H1 (cell line): ENCODE measurements around the gene RWDD4. TPM values are rescaled to one million over a fixed set of nuclear protein-coding genes. Genes with fewer than 3 reads are reported as not detected.
"Not testable (repeated sequence)": the region's sequence is repeated elsewhere in the genome, so short reads cannot be mapped to it uniquely, and the experiment has no call there.

Source experiments
- CTCF ChIA-PET: fragments of 300-600 bp; sonication (Branson Sonifier 250); formaldehyde crosslinking; loops from one replicate; lab custom pipeline; 2021; ENCODE audit not compliant: partially characterized antibody; lab: Charles Lee
- POLR2A ChIA-PET: fragments of 300-600 bp; sonication (Branson Sonifier 250); formaldehyde crosslinking; loops from one replicate; lab custom pipeline; 2021; ENCODE audit warnings: inconsistent platforms; ENCODE audit not compliant: partially characterized antibody; lab: Charles Lee
- DNase-seq, 2 experiments: peaks; one replicate each; pipeline versions ENCODE4 v3.0.0 to v3.0.0-alpha.2; 2010 to 2022; ENCODE audit warnings: low spot score in 2 of 2, low read depth in 1 of 2, mixed read lengths in 1 of 2
- FAIRE-seq: peaks from 2 replicates; lab custom pipeline; 2011; peaks lifted over from hg19 to GRCh38; lab: Jason Lieb, UNC
- H2AFZ ChIP-seq: 2 replicates; pipeline ENCODE4 v1.8.1; 2012; ENCODE audit warnings: low read length, inconsistent platforms
- H2AK5ac ChIP-seq: 2 replicates; pipeline ENCODE4 v1.6.1; 2013; ENCODE audit warnings: low read depth, low read length
- H2BK120ac ChIP-seq: replicated peaks from 2 replicates; pipeline ENCODE3; 2013; ENCODE audit warnings: low read depth, low read length, inconsistent platforms
- H2BK12ac ChIP-seq: 2 replicates; pipeline ENCODE4 v1.6.1; 2013; ENCODE audit warnings: low read depth, low read length
- H2BK15ac ChIP-seq: 2 replicates; pipeline ENCODE4 v1.6.1; 2013; ENCODE audit warnings: low read length
- H2BK20ac ChIP-seq: 2 replicates; pipeline ENCODE4 v1.6.1; 2013; ENCODE audit warnings: low read length
- H2BK5ac ChIP-seq: 2 replicates; pipeline ENCODE4 v1.6.1; 2013; ENCODE audit warnings: low read depth, low read length
- H3K14ac ChIP-seq: 2 replicates; pipeline ENCODE4 v1.6.1; 2013; ENCODE audit warnings: inconsistent platforms; ENCODE audit not compliant: insufficient read length
- H3K18ac ChIP-seq: 2 replicates; pipeline ENCODE4 v1.6.1; 2013; ENCODE audit warnings: low read length; ENCODE audit errors: extremely low read depth
- H3K23ac ChIP-seq: 2 replicates; pipeline ENCODE4 v1.6.1; 2013; ENCODE audit warnings: inconsistent platforms; ENCODE audit not compliant: insufficient read length
- H3K23me2 ChIP-seq: 2 replicates; pipeline ENCODE4 v1.6.1; 2013; ENCODE audit warnings: low read depth, low read length
- H3K27ac ChIP-seq: 2 replicates; pipeline ENCODE4 v1.6.1; 2011; ENCODE audit warnings: low read depth, low read length, inconsistent platforms
- H3K27me3 ChIP-seq, 4 experiments: replicated peaks in 1 of 4; 1 replicate in 1 of 4; 2 replicates in 3 of 4; pipeline versions ENCODE4 v1.6.1 to v1.8.1; 2011 to 2013; ENCODE audit warnings: low read length in 3 of 4, mild to moderate bottlenecking in 3 of 4, inconsistent platforms in 2 of 4, mixed read lengths in 2 of 4, moderate library complexity in 1 of 4; ENCODE audit not compliant: control insufficient read depth in 3 of 4, insufficient read depth in 3 of 4; ENCODE audit errors: extremely low read depth in 1 of 4
- H3K36me3 ChIP-seq, 4 experiments: 2 replicates each; pipeline versions ENCODE4 v1.6.1 to v1.8.1; 2011 to 2013; ENCODE audit warnings: mild to moderate bottlenecking in 4 of 4, low read length in 3 of 4, moderate library complexity in 2 of 4, control low read depth in 1 of 4, inconsistent platforms in 1 of 4; ENCODE audit not compliant: insufficient read depth in 4 of 4, control insufficient read depth in 2 of 4
- H3K4ac ChIP-seq: replicated peaks from 2 replicates; pipeline ENCODE3; 2013; ENCODE audit warnings: low read length, low read depth, mixed read lengths, inconsistent platforms; ENCODE audit not compliant: insufficient read length
- H3K4me1 ChIP-seq, 4 experiments: replicated peaks in 1 of 4; 1 replicate in 1 of 4; 2 replicates in 3 of 4; pipeline versions ENCODE4 v1.6.1 to v1.8.1; 2011 to 2013; ENCODE audit warnings: low read length in 3 of 4, inconsistent platforms in 2 of 4, mixed read lengths in 1 of 4; ENCODE audit not compliant: insufficient read depth in 4 of 4, control insufficient read depth in 3 of 4
- H3K4me2 ChIP-seq, 2 experiments: 2 replicates each; pipeline versions ENCODE4 v1.6.1 to v1.8.1; 2011 to 2013; ENCODE audit warnings: low read depth in 2 of 2, low read length in 2 of 2, control low read depth in 1 of 2, inconsistent platforms in 1 of 2, mild to moderate bottlenecking in 1 of 2; ENCODE audit not compliant: insufficient read depth in 1 of 2
- H3K4me3 ChIP-seq, 4 experiments: fragments of 200-600, 300-600 bp in 1 of 4; sonication (generic), shearing (Covaris generic), sonication (Bioruptor Twin) in 1 of 4; 2 replicates each; pipeline versions ENCODE4 v1.5.1 to v1.8.1; 2011 to 2016; ENCODE audit warnings: low read length in 4 of 4, low read depth in 3 of 4, control low read depth in 2 of 4, inconsistent platforms in 2 of 4, mild to moderate bottlenecking in 2 of 4, mixed read lengths in 1 of 4, moderate library complexity in 1 of 4; ENCODE audit not compliant: insufficient read depth in 2 of 4; ENCODE audit errors: extremely low read depth in 1 of 4
- H3K56ac ChIP-seq: replicated peaks from 2 replicates; pipeline ENCODE3; 2013; ENCODE audit warnings: low read depth, mild to moderate bottlenecking, mixed read lengths, low read length, inconsistent platforms; ENCODE audit not compliant: insufficient read length
- H3K79me1 ChIP-seq: 2 replicates; pipeline ENCODE4 v1.6.1; 2013; ENCODE audit warnings: low read depth, low read length, control low read depth
- H3K79me2 ChIP-seq, 2 experiments: 2 replicates each; pipeline versions ENCODE4 v1.6.1 to v1.8.1; 2012 to 2013; ENCODE audit warnings: low read length in 2 of 2, mild to moderate bottlenecking in 2 of 2, inconsistent platforms in 1 of 2; ENCODE audit not compliant: insufficient read depth in 2 of 2, control insufficient read depth in 1 of 2
- H3K9ac ChIP-seq, 4 experiments: replicated peaks in 1 of 4; 1 replicate in 1 of 4; 2 replicates in 3 of 4; pipeline versions ENCODE4 v1.6.1 to v1.8.1; 2011 to 2013; ENCODE audit warnings: low read depth in 3 of 4, low read length in 3 of 4, control low read depth in 2 of 4, mild to moderate bottlenecking in 2 of 4, moderate library complexity in 2 of 4, inconsistent platforms in 1 of 4; ENCODE audit errors: extremely low read depth in 1 of 4
- H3K9me3 ChIP-seq, 2 experiments: 2 replicates each; pipeline versions ENCODE4 v1.6.1 to v1.8.1; 2012 to 2013; ENCODE audit warnings: mild to moderate bottlenecking in 2 of 2, moderate library complexity in 2 of 2, control low read depth in 1 of 2, inconsistent platforms in 1 of 2, low read depth in 1 of 2, low read length in 1 of 2, mixed read lengths in 1 of 2; ENCODE audit not compliant: insufficient read depth in 2 of 2
- H4K20me1 ChIP-seq, 2 experiments: replicated peaks in 1 of 2; 2 replicates each; pipeline versions ENCODE3 to v1.8.1; 2011 to 2013; ENCODE audit warnings: inconsistent platforms in 2 of 2, low read length in 2 of 2, mild to moderate bottlenecking in 1 of 2; ENCODE audit not compliant: insufficient read depth in 2 of 2, control insufficient read depth in 1 of 2
- H4K5ac ChIP-seq: 2 replicates; pipeline ENCODE4 v1.6.1; 2013; ENCODE audit warnings: low read length, low read depth, mixed read lengths, inconsistent platforms; ENCODE audit not compliant: insufficient read length
- H4K8ac ChIP-seq: 2 replicates; pipeline ENCODE4 v1.8.0; 2013; ENCODE audit warnings: mild to moderate bottlenecking, moderate library complexity, low read length, inconsistent platforms; ENCODE audit not compliant: insufficient read depth; ENCODE audit errors: extremely low read depth
- H4K91ac ChIP-seq: replicated peaks from 2 replicates; pipeline ENCODE3; 2013; ENCODE audit warnings: low read length, mixed read lengths, inconsistent platforms; ENCODE audit not compliant: insufficient read length
- WGBS, 2 experiments: shearing (Covaris generic) in 1 of 2; methylation state at CpG; one replicate each; pipeline versions ENCODE4 v1.1.6 to v1.1.7; 2013 to 2015; ENCODE audit warnings: low lambda C conversion rate in 2 of 2, mixed read lengths in 2 of 2, inconsistent platforms in 1 of 2, low coverage in 1 of 2, missing lambda C conversion rate in 1 of 2; ENCODE audit not compliant: insufficient replicate concordance in 2 of 2, insufficient coverage in 1 of 2, insufficient read length in 1 of 2; ENCODE audit errors: extremely low coverage in 1 of 2, missing lambda C conversion rate in 1 of 2; 5-methylcytosine and 5-hydroxymethylcytosine counted together
- polyA plus RNA-seq, 7 experiments: library from polyadenylated mRNA; depleted of rRNA in 3 of 7; stranded (reverse) in 5 of 7; unstranded in 2 of 7; fragments of >200 nt in 5 of 7; fragments of 200-250 nt in 2 of 7; gene quantifications; 1 replicate in 5 of 7; 2 replicates in 1 of 7; 4 replicates in 1 of 7; pipeline versions ENCODE4 v1.2.1 to v1.2.3, GENCODE V29; 2011 to 2013; ENCODE audit warnings: missing spikeins in 2 of 7, mixed read lengths in 2 of 7
- total RNA-seq: library from RNA; stranded (reverse); fragmentation: NEBNext Ultra II Directional; extraction: Animal tissue kit (Norgen Biotek cat#: 25700); gene quantifications from 2 replicates; pipeline ENCODE4 v1.2.1, GENCODE V29; 2021

The RWDD4 gene
- total and polyA plus RNA-seq, 2 of the 8 experiments (the other 6 are each of a cell fraction or from before 2014, with no cell fraction given) = 5.4 to 18.9 TPM

- ChIA-PET POLR2A (interaction anchor here (0.6 kb wide), 1 partner anchor 164 kb away, joined by 4 read pairs; no protein-coding TSS in a partner anchor), CTCF (interaction anchor here (0.6 kb wide), 1 partner anchor 1219 kb away, joined by 3 read pairs; no protein-coding TSS in a partner anchor)
- not testable (repeated sequence) for H3K4ac ChIP-seq, H4K20me1 ChIP-seq, H3K23ac ChIP-seq, H3K79me1 ChIP-seq, H3K79me2 ChIP-seq, H3K4me1 ChIP-seq, FAIRE-seq, H2BK20ac ChIP-seq, H2AK5ac ChIP-seq, H3K9me3 ChIP-seq, H4K8ac ChIP-seq, H3K4me2 ChIP-seq, H3K56ac ChIP-seq, H2BK5ac ChIP-seq, H2BK12ac ChIP-seq, H3K27me3 ChIP-seq, H3K27ac ChIP-seq, H3K18ac ChIP-seq, H3K23me2 ChIP-seq, H2AFZ ChIP-seq, H2BK15ac ChIP-seq, H2BK120ac ChIP-seq, H4K91ac ChIP-seq, H3K9ac ChIP-seq, DNase-seq, H3K14ac ChIP-seq, H3K4me3 ChIP-seq, H3K36me3 ChIP-seq, H4K5ac ChIP-seq
- WGBS, 2 experiments = 85% methylated on average over 5 of the region's 5 CpGs; no CpG with 5 or more reads in 1 of the 2 experiments
These were observed 31.7 kb downstream of the RWDD4 start for GRCh38 chr4:183627286-183627685.
